Measurements from ENCODE around the gene ABCA4.

DNA sequence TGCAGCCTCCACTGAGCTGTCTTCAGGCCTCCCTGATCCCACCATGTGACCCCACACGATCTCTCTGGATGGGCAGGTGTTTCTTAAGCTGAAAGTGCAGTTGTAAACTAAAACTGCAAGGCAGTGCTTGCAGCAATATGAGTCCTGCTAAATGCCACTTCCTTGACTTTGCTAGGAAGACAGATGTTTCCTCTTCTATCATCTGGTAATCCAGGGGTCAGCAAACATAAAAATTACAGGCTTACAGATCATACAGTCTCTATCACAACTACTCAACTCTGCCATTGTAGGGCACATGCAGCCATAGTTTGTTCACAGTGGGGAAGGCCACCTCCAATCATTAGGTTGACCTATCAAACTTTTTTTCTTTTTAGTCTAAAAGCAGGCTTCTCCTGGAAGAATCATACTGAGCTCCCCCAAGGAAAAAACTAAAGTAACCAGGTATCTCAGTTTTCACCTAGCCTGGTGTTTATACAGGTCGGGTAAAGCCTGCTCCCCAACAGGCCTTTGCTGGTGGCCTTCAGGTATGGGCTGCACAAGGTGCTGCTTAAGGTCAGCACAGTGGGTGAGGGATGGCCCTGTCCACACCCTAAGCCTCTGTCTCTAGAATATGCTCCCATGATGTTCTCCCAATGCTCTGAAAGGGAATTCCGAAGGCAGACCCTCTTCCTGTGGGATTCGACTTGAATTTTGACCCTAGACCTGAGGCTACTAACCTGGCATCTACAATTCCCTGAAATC, 10.8 kb downstream of the ABCA4 start:
- no peak for TF ChIP-seq EZH2 (IDR thresholded peaks at IDR 0.05; ENCODE audit: low read length, unreplicated experiment)
- no peak for TF ChIP-seq CTCF (conservative IDR thresholded peaks at IDR 0.05; ENCODE audit: low read depth, low read length)
- no peak for TF ChIP-seq EZH2phosphoT487 (IDR thresholded peaks at IDR 0.05; ENCODE audit: borderline replicate concordance, low read length)
